Muscle of back (tissue), 11 donors: ENCODE data around the gene ADCY2. TPM values are rescaled to one million over a fixed set of nuclear protein-coding genes. Genes with fewer than 3 reads are reported as not detected.

Experiments used
- DNase-seq, 3 donors: peaks; one replicate each; pipeline versions ENCODE4 v3.0.0 to v3.0.0-alpha.2; 2013
- polyA plus RNA-seq, 10 donors: library from polyadenylated mRNA; unstranded; fragments of 120-200 nt; gene quantifications; one replicate each; pipeline ENCODE4 v1.2.1, GENCODE V29; 2013; ENCODE audit not compliant: insufficient read length in 10 of 10

The ADCY2 gene
- polyA plus RNA-seq, 10 donors = 18.4 to 48.7 (median 38.6) TPM

- no peak for DNase-seq
Measured at GRCh38 chr5:7742241-7742656, 346.3 kb downstream of the ADCY2 start.

DNA sequence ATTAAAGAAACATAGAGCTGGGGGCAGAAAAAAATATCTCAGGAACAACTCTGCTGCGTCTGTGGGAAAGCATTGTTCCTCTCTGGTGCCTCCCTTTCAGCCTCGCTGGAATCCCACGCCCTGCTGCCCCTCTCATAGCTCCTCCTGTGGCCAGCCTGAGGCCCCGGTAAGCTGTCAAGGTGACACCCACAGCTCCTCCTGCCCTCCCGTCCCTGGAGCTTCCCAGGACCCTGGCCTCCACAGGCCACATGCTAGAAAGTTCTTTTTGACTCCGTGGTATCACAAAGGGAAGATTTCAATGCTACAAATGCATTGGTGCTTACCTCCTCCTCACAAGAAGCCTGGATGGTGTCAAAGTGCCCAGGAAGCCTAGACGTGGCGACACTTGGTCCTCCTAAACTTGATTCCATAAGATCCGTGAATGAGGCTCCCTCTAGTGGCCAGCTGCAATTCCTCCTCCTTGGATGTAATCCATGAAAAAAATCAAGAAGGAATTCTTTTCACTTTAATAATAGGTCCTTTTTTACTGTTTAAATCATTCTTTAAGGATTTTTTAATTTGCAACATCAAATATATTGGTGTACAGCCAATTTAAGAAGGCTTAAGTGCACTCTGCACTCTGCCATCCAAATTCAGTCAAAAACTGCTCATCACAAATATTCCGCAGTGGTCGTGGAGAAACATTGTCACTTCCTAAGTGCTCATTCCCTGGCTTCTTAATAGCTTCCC lies 350.1 kb downstream of the ADCY2 start:
- peak; percentile 42 to 70 (median 56) for DNase-seq

GRCh38 chr5:7747728-7748127 lies 351.8 kb downstream of the ADCY2 start:
- DNase-seq = no peak

DNA sequence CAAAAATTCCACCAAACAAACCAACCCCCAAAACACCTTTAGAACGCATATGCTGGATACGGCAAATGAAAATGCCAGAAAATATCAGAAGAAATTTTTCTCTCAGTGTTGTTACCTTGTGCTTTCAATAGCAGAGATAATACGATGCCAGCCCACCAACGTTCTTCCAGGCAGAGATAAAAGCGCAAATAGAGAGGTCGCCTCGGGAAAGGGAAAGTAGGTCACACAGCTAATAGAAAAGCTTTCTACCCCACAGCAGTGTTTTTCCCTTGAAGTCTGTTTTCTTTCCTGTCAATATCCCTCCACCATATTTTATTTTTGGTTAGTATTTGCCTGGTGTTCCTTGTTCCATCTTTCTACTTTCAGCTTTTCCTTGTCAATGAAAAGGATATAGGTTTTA lies 353.7 kb downstream of the ADCY2 start:
- DNase-seq = no peak

GRCh38 chr5:7751874-7752273 lies 355.9 kb downstream of the ADCY2 start:
- DNase-seq = no peak

GRCh38 chr5:7753181-7753580 lies 357.2 kb downstream of the ADCY2 start:
- no peak for DNase-seq

DNA sequence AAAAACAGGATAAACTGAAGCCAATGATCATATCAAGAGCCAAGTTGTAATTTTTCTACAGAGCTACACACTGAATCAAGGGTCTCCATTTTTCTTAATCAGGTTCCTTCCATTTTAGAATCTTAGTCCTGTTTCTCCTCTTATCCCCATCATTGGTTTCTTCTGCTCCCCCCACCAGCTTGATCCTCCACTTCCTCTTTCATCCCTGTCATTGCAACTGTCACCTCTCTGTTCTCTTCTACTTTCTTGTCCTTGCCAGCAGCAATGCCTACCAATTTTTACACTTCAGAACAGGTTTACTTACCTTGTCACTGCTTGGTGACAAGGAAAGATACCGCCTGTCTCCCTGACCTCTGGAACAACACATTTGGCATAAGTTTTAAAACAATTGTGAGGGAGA lies 357.7 kb downstream of the ADCY2 start:
- DNase-seq = no peak

GRCh38 chr5:7754490-7754889 lies 358.6 kb downstream of the ADCY2 start:
- no peak for DNase-seq

DNA sequence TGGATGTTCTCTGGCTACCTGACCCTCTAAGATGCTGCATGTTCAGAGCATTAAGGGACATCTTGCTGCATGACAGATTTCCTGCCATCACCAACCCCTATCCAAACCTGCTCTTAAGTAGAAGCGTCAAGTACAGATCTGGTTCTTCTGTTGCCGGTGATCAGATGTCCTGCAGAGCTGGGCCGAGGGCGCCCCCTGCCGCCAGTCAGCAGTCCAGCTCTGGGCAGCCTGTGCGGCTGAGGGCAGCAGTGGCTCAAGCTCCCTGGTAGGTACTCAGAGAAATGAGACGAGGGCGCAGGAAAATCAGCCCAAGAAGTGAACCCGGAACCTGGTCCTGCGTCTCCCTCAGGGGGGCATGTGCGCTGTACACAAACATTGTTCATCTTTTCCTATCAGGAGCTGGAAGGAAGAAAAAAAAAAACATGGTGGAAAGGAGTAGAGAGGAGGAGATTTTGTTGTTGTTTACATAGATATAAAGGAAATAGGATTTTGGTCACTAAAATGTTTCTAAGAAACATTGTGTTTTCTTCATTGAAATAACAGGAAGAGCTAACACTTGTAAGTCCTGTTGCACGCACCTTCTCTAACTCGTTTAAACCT lies 359.2 kb downstream of the ADCY2 start:
- peak in 2 of 3 donors; percentile 16 to 40 for DNase-seq

GRCh38 chr5:7755958-7756357 lies 360.0 kb downstream of the ADCY2 start:
- DNase-seq = no peak

GRCh38 chr5:7756453-7756852 lies 360.5 kb downstream of the ADCY2 start:
- peak in 1 of 3 donors; percentile 28 for DNase-seq

DNA sequence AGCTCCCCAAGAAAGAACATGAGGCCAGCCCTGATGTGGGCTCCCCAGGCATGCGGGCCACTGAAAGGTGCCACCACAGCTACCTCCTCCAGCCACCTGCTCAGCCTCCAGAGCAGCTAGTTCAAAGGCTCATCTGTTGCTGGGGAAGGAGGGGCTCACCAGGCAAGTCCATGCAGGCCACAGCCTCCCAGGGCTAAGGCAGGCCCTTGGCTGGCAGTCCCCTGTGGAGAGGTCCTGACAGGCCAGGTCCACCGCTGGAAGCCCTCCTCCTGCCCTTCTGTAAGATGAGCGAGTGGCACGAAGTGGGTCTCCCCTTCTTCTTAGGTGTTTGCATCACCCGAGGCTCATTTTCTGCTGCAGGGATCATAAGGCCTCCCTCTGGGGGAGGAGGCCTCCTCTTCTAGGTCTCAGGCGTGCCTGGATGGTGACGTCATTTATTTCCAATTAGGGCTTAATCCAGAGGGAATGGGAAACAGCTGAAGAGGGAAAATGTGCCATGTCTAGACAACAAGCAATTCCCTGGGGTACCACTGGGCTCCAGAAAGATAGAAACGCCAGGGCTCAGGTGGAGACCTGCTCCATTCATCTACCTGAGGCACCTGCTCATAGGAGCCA lies 363.4 kb downstream of the ADCY2 start:
- no peak for DNase-seq

DNA sequence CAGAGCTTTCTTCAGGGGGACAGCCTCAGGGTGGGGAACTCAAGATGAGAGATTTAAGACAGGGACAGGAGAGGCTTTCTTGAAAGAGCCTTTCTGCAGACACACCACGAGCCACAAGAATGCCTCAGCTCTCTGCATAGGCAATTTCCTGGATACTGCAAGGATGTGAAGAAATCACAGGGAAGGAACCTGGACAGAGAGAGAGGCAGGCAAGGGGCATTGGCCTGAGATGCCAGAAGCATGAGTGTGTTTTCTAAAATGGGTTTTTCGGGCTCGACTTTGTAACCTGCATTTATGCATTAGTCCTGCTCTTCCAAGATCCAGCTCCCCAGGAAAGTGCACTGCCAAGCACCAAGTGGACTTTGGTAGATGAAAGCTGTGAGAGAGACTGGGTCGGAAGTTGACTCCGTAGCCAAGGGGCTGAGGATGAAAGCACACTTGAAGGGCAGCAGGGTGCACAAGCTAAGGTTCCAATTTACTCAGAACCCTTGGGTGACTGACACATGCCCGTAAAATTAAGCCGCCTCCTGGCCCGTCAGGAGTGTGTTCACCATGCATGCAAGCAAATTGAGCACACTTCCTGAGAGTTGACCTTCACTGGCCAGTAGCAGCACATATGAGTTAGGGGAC lies 364.1 kb downstream of the ADCY2 start:
- no peak for DNase-seq

GRCh38 chr5:7762267-7762666 lies 366.3 kb downstream of the ADCY2 start:
- DNase-seq = no peak

DNA sequence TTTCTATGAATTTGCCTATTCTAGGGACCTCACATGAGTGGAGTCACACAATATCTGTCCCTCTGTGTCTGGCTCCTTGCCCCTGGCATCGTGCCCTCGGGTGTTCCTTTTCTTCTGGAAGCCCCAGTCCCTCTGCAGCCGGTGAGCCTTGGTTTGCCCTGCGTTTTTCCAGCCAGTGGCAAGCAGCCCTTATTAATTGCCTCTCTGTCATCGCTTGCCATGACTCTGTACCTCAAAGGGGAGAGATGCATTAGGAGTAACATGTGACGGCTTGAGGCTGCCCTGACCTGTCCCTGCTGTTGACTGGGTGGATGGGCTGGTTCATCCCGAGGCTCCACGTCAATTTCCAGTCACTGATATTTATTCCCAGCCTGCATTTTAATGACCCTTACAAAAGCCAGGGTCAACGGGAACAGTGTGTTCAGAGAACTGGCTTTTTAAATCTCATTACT lies 367.7 kb downstream of the ADCY2 start:
- no peak for DNase-seq

- DNase-seq = no peak
Measured at GRCh38 chr5:7764452-7764851, 368.5 kb downstream of the ADCY2 start.

DNA sequence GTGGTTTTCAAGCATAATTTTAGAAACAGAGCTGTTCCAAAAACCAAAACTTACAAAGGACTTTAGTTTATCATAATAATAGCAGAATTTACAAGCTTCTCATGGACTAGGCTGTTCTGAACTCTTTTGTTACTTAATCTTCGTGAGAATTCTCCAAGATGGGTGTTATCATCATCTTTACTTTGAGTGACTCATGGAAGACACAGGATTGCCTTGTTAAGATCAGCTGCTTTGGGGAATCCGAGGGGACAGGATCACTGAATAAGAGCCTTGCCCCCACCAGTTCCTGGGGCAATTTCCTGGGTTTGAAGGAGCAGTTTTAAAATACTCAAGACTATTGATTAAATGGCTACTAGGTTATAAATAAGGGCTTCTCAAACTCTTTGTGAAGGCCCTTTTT lies 374.5 kb downstream of the ADCY2 start:
- DNase-seq = no peak

- no peak for DNase-seq
Measured at GRCh38 chr5:7772141-7772540, 376.2 kb downstream of the ADCY2 start.

- DNase-seq = no peak
Measured at GRCh38 chr5:7773178-7773577, 377.2 kb downstream of the ADCY2 start.

GRCh38 chr5:7776442-7776841 lies 380.5 kb downstream of the ADCY2 start:
- no peak for DNase-seq

DNA sequence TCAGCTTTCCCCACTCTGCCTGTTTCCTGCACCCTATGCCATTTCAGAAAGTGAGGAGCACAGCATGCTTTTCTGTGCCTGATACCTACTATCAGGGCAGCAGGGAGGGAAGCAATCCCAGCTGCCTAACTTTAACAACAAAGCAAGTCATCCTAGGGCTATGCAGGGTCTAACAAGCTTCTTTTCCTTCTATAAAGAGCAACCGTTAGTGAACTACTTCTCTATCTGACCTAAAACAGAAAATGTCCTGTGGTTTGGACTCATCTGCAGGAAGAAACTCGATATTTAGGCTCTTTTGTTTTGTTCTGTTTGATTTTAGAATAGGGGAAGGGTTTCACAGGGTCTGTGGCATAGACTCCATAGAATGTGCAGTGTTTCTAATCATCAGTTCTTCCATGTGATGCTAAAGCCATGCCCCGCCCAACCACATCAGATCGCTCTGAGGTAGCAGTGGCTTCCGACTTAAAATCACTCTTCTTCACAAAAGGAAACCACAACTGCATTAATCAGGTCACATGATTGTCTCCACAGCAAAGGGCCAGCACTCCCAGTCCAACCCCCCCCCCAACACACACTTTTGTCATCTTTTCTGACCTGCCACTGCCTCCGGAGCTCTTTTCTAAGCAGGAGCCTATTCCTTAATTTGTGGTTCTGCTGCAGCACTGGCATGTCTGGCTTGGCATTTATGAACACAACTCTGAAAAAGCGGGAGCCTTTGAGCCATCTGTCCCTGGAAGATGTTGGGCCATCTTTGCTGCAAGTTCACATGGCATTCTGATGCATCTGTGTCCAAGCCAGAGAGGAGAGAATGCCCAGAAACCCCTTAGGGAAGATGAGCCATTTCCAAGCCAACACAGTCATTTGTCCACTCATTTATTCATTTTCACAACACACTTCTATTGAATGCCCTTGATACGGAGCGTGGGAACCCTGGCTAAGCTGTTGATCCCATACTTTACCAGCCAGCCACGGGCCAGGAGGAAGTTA lies 383.4 kb downstream of the ADCY2 start:
- DNase-seq = no peak
